Measurements from ENCODE around the gene MEGF9.

The MEGF9 gene

GRCh38 chr9:120622790-120623189, 91.5 kb downstream of the MEGF9 start:
- DNase-seq (ENCODE audit: low read depth in 3 of 3): no peak

GRCh38 chr9:120621941-120622340, 92.3 kb downstream of the MEGF9 start:
- DNase-seq (ENCODE audit: low read depth in 3 of 3): no peak

GRCh38 chr9:120619751-120620655, 94.3 kb downstream of the MEGF9 start:
- DNase-seq (ENCODE audit: low read depth in 3 of 3): peak in 2 of 3 experiments; percentile 8 to 30

- no peak for DNase-seq (ENCODE audit: low read depth in 3 of 3)
Observed at GRCh38 chr9:120616966-120617935, 97.0 kb downstream of the MEGF9 start.

- no peak for DNase-seq (ENCODE audit: low read depth in 3 of 3)
Observed at GRCh38 chr9:120612218-120612617, 102.1 kb downstream of the MEGF9 start.

GRCh38 chr9:120611690-120612068, 102.6 kb downstream of the MEGF9 start:
- no peak for DNase-seq (ENCODE audit: low read depth in 3 of 3)

GRCh38 chr9:120610975-120611689, 103.1 kb downstream of the MEGF9 start:
- DNase-seq (ENCODE audit: low read depth in 3 of 3): no peak

GRCh38 chr9:120609636-120610035, 104.6 kb downstream of the MEGF9 start:
- no peak for DNase-seq (ENCODE audit: low read depth in 3 of 3)

GRCh38 chr9:120608421-120608820, 105.8 kb downstream of the MEGF9 start:
- no peak for DNase-seq (ENCODE audit: low read depth in 3 of 3)

- DNase-seq (ENCODE audit: low read depth in 3 of 3): no peak
Observed at GRCh38 chr9:120603591-120603990, 110.7 kb downstream of the MEGF9 start.

GRCh38 chr9:120603010-120603409, 111.3 kb downstream of the MEGF9 start:
- no peak for DNase-seq (ENCODE audit: low read depth in 3 of 3)

GRCh38 chr9:120593955-120594277, 120.4 kb downstream of the MEGF9 start:
- DNase-seq (ENCODE audit: low read depth in 3 of 3): no peak

- no peak for DNase-seq (ENCODE audit: low read depth in 3 of 3)
Observed at GRCh38 chr9:120593250-120593954, 120.9 kb downstream of the MEGF9 start.

- no peak for DNase-seq (ENCODE audit: low read depth in 3 of 3)
Observed at GRCh38 chr9:120592210-120592609, 122.1 kb downstream of the MEGF9 start.

GRCh38 chr9:120587328-120587727, 126.9 kb downstream of the MEGF9 start:
- DNase-seq (ENCODE audit: low read depth in 3 of 3): no peak

- no peak for DNase-seq (ENCODE audit: low read depth in 3 of 3)
Observed at GRCh38 chr9:120583958-120584369, 130.3 kb downstream of the MEGF9 start.

GRCh38 chr9:120580051-120580896, 134.0 kb downstream of the MEGF9 start, which contains the start of gene CDK5RAP2:
CDK5RAP2 (minus strand) TSS chr9:120580167; CDS start chr9:120579978, 189 bp downstream.
- DNase-seq (ENCODE audit: low read depth in 3 of 3): peak; percentile 74 to 86 (median 85)

GRCh38 chr9:120579139-120580050, 134.9 kb downstream of the MEGF9 start:
- DNase-seq (ENCODE audit: low read depth in 3 of 3): no peak

- no peak for DNase-seq (ENCODE audit: low read depth in 3 of 3)
Observed at GRCh38 chr9:120574473-120574872, 139.8 kb downstream of the MEGF9 start.

All from stimulated activated CD4-positive, alpha-beta T cell treated with anti-CD3 and anti-CD28 coated beads, TNF-alpha, amount 100 ng/mL, for 4 hours (primary cell).